ENCODE data around the gene PCDHGB6.
"Not testable (repeated sequence)": the region's sequence is repeated elsewhere in the genome, so short reads cannot be mapped to it uniquely, and the experiment has no call there.

Gene PCDHGB6

DNA sequence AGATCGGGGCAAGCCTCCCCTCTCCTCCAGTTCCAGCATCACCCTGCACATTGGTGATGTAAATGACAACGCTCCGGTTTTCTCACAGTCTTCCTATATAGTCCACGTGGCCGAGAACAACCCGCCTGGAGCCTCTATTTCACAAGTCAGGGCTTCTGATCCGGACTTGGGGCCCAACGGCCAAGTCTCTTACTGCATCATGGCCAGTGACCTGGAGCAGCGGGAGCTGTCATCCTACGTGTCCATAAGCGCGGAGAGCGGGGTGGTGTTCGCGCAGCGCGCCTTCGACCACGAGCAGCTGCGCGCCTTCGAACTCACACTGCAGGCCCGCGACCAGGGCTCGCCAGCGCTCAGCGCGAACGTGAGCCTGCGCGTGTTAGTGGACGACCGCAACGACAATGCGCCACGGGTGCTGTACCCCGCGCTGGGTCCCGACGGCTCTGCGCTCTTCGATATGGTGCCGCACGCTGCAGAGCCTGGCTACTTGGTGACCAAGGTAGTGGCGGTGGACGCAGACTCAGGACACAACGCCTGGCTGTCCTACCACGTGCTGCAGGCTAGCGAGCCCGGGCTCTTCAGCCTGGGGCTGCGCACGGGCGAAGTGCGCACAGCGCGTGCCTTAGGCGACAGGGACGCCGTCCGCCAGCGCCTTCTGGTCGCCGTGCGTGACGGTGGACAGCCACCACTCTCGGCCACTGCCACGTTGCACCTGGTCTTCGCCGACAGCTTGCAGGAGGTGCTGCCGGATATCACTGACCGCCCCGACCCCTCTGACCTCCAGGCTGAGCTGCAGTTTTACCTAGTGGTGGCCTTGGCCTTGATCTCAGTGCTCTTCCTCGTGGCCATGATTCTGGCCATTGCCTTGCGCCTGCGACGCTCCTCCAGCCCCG lies 18.4 kb upstream of the PCDHGB6 start:
- DNase-seq: no peak

DNA sequence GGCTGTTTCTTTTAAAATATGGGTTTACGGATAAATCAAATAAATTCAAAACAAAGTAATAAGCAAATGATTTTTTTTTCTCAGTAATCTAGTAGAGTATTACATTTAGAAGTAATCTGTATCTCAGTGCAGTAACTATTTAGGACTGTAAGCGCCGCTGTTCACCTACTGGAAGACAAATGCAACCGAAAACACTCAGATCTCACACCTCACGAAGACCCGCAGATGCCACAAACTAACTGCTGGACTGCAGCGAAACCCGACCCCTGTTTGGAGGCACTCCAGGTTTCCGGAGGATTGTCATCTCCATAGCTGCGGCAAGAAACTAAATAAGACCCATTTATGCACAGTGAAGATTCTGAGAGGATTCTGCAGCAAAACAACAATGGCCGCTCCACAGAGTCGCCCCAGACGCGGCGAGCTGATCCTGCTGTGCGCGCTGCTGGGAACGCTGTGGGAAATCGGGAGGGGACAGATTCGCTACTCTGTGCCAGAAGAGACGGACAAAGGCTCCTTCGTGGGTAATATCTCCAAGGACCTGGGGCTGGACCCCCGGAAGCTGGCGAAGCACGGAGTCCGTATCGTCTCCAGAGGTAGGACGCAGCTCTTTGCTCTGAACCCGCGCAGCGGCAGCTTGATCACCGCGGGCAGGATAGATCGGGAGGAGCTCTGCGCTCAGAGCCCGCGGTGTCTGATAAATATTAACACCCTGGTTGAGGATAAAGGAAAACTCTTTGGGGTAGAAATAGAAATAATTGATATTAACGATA lies 15.2 kb upstream of the PCDHGB6 start, which contains the start of gene PCDHGA8:
Gene PCDHGA8, plus strand, starts transcription at position 205 of the 770 bp plus-strand sequence. Its CDS starts 181 bp downstream, at position 386.
- no peak for DNase-seq

DNA sequence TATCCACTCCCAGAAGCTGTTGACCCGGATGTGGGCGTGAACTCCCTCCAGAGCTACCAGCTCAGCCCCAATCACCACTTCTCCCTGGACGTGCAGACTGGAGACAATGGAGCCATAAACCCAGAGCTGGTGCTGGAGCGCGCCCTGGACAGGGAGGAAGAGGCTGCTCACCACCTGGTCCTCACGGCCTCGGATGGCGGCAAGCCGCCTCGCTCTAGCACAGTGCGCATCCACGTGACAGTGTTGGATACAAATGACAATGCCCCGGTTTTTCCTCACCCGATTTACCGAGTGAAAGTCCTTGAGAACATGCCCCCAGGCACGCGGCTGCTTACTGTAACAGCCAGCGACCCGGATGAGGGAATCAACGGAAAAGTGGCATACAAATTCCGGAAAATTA lies 14.6 kb upstream of the PCDHGB6 start:
- no peak for DNase-seq

DNA sequence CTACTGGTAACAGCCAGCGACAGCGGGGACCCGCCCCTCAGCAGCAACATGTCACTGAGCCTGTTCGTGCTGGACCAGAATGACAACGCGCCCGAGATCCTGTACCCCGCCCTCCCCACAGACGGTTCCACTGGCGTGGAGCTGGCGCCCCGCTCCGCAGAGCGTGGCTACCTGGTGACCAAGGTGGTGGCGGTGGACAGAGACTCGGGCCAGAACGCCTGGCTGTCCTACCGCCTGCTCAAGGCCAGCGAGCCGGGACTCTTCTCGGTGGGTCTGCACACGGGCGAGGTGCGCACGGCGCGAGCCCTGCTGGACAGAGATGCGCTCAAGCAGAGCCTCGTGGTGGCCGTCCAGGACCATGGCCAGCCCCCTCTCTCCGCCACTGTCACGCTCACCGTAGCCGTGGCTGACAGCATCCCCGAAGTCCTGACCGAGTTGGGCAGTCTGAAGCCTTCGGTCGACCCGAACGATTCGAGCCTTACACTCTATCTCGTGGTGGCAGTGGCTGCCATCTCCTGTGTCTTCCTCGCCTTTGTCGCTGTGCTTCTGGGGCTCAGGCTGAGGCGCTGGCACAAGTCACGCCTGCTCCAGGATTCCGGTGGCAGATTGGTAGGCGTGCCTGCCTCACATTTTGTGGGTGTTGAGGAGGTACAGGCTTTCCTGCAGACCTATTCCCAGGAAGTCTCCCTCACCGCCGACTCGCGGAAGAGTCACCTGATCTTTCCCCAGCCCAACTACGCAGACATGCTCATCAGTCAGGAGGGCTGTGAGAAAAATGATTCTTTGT lies 13.2 kb upstream of the PCDHGB6 start:
- DNase-seq: not testable (repeated sequence)

DNA sequence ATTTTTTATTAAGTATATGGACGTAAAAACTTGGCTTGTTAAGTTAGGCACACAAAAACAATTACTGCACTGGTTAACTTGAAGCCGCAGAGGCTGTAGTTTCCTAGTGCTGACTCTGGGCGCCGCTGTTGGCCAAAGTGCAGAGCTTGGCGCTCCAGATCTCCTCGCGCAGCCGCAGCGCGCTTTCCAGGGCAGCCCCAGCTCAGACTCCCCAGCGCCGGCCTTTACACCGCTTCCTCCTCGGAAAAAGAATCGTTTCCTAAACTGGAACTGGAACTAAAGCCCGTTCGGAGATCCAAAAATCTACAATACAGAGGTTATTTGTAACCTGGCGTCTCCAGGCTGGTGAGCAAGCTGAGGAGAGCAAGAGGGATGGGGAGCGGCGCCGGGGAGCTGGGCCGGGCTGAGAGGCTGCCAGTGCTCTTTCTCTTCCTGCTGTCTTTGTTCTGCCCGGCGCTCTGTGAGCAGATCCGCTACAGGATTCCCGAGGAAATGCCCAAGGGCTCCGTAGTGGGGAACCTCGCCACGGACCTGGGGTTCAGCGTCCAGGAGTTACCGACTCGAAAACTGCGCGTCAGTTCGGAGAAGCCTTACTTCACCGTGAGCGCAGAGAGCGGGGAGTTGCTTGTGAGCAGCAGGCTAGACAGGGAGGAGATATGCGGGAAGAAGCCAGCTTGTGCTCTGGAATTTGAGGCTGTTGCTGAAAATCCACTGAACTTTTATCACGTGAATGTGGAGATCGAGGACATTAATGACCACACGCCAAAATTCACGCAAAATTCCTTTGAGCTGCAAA lies 9.9 kb upstream of the PCDHGB6 start, which contains the start of gene PCDHGB5:
Gene PCDHGB5, plus strand, starts transcription at position 192 of the 796 bp plus-strand sequence. Its CDS starts 181 bp downstream, at position 373.
- not testable (repeated sequence) for DNase-seq

DNA sequence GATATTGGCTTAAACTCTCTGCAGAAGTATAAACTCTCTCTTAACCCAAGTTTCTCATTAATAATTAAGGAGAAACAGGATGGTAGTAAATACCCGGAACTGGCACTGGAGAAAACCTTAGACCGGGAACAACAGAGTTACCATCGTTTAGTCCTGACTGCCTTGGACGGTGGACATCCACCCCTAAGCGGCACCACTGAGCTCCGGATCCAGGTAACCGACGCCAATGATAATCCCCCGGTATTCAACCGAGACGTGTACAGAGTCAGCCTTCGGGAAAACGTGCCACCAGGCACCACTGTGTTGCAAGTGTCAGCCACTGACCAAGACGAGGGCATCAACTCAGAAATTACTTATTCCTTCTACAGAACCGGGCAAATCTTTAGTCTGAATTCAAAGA lies 9.2 kb upstream of the PCDHGB6 start:
- DNase-seq: no peak

DNA sequence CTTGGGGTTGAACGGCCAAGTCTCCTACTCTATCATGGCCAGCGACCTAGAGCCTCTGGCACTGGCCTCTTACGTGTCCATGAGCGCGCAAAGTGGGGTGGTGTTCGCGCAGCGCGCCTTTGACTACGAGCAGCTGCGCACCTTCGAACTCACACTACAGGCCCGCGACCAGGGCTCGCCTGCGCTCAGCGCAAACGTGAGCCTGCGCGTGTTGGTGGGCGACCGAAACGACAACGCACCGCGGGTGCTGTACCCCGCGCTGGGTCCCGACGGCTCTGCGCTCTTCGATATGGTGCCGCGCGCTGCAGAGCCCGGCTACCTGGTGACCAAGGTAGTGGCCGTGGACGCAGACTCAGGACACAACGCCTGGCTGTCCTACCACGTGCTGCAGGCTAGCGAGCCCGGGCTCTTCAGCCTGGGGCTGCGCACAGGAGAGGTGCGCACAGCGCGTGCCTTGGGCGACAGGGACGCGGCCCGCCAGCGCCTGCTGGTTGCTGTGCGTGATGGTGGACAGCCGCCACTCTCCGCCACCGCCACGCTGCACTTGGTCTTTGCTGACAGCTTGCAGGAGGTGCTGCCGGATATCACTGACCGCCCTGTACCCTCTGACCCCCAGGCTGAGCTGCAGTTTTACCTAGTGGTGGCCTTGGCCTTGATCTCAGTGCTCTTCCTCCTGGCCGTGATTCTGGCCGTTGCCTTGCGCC lies 8.1 kb upstream of the PCDHGB6 start:
- no peak for DNase-seq

DNA sequence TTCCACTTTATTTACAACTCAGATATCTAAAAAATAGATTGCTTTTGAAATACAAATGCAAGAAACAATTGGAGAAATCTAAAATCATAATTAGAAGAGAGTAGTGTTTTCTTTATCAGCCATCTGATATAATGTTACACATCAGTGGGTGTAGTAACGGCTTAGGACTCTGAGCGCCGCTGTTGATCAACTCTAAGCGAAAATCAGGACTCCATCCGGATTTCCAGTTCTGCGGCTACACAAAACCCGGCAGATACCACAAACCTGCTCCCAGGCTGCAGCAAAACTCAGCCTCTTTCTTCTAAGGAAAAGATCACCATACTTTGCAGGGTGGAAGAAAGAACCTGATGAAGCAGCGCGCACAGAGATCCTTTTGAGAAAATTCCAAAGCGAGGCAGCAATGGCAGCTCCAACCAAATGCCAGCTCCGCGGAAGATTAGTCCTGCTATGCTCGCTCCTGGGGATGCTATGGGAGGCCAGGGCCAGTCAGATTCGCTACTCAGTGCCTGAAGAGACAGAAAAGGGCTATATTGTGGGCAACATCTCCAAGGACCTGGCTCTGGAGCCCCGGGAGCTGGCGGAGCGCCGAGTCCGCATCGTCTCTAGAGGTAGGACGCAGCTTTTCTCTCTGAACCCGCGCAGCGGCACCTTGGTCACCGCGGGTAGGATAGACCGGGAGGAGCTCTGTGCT lies 5.1 kb upstream of the PCDHGB6 start, which contains the start of gene PCDHGA9:
Gene PCDHGA9, plus strand, starts transcription at position 226 of the 691 bp plus-strand sequence. Its CDS starts 175 bp downstream, at position 401.
- DNase-seq: no peak

DNA sequence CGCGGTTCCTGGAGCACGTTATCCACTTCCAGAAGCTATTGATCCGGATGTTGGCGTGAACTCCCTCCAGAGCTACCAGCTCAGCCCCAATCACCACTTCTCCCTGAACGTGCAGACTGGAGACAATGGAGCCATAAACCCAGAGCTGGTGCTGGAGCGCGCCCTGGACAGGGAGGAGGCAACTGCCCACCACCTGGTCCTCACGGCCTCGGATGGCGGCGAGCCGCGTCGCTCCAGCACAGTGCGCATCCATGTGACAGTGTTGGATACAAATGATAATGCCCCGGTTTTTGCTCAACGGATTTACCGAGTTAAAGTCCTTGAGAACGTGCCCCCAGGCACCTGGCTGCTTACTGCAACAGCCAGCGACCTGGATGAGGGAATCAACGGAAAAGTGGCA lies 4.4 kb upstream of the PCDHGB6 start:
- DNase-seq: no peak

DNA sequence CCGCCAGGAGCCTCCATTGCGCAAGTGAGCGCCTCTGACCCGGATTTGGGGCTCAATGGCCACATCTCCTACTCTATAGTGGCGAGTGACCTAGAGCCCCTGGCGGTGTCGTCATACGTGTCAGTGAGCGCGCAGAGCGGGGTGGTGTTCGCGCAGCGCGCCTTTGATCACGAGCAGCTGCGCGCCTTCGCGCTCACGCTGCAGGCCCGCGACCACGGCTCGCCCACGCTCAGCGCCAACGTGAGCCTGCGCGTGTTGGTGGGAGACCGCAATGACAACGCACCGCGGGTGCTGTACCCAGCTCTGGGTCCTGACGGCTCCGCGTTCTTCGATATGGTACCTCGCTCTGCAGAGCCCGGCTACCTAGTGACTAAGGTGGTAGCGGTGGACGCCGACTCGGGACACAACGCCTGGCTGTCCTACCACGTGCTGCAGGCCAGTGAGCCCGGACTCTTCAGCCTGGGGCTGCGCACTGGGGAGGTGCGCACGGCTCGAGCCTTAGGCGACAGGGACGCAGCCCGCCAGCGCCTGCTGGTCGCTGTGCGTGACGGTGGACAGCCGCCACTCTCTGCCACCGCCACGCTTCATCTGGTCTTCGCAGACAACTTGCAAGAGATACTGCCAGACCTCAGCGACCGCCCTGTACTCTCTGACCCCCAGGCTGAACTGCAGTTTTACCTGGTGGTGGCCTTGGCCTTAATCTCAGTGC lies 1.9 kb downstream of the PCDHGB6 start:
- no peak for DNase-seq

DNA sequence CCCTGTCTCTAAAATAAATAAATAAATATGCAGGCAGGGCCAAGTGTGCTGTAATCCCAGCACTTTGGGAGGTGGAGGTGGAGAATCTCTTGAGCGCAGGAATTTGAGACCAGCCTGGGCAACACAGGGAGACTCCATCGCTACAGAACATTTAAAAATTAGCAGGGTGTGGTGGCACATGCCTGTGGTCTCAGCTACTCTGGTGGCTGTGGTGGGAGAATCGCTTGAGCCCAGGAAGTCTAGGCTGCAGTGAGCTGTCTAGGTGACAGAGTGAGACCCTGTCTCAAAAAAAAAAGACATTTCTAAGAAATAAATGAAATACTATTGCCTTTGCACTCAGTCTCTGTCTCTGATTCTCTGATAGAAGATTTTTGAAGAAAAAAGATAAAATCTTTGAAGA lies 3.8 kb downstream of the PCDHGB6 start:
- DNase-seq: no peak

DNA sequence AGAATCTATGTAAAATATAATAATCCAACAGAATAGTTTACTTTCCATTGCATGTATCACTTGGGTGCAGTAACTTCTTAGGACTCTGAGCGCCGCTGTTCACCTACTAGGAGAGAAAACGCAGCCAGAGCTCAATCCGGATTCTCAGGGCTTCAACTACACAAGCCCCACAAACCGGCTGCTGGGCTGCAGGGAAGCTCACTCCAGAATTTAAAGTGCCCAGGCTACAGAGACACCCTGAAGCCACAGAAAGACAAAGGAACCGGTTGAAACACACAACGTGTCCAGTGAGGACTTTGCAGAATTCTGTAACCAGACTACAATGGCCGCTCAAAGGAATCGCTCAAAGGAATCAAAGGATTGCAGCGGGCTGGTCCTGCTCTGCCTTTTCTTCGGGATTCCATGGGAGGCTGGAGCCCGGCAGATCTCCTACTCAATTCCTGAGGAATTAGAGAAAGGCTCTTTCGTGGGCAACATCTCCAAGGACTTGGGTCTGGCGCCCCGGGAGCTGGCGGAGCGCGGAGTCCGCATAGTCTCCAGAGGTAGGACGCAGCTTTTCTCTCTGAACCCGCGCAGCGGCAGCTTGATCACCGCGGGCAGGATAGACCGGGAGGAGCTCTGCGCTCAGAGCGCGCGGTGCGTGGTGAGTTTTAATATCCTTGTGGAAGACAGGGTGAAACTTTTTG lies 5.2 kb downstream of the PCDHGB6 start, which contains the start of gene PCDHGA10:
Gene PCDHGA10, plus strand, starts transcription at position 134 of the 686 bp plus-strand sequence. Its CDS starts 189 bp downstream, at position 323.
- no peak for DNase-seq

DNA sequence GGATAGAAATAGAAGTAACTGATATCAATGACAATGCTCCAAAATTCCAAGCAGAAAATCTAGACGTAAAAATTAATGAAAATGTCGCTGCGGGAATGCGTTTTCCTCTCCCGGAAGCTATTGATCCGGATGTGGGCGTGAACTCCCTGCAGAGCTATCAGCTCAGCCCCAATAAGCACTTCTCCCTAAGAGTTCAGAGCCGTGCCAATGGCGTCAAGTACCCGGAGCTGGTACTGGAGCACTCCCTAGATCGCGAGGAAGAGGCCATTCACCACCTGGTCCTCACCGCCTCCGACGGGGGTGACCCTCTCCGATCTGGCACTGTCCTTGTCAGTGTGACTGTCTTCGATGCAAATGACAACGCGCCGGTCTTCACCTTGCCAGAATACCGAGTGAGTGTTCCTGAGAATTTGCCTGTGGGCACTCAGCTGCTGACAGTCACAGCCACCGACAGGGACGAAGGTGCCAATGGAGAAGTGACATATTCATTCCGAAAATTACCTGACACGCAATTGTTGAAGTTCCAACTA lies 5.8 kb downstream of the PCDHGB6 start:
- DNase-seq: no peak

DNA sequence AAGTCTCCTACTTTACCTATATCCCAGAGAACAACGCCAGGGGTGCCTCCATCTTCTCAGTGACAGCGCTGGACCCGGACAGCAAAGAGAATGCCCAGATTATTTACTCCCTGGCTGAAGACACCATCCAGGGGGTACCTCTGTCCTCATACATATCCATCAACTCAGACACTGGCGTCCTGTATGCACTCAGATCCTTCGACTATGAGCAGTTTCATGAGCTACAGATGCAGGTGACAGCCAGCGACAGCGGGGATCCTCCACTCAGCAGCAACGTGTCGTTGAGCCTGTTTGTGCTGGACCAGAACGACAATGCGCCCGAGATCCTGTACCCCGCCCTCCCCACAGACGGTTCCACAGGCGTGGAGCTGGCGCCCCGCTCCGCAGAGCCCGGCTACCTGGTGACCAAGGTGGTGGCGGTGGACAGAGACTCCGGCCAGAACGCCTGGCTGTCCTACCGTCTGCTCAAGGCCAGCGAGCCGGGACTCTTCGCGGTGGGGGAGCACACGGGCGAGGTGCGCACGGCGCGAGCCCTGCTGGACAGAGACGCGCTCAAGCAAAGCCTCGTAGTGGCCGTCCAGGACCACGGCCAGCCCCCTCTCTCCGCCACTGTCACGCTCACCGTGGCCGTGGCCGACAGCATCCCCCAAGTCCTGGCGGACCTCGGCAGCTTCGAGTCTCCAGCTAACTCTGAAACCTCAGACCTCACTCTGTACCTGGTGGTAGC lies 6.9 kb downstream of the PCDHGB6 start:
- DNase-seq: not testable (repeated sequence)

DNA sequence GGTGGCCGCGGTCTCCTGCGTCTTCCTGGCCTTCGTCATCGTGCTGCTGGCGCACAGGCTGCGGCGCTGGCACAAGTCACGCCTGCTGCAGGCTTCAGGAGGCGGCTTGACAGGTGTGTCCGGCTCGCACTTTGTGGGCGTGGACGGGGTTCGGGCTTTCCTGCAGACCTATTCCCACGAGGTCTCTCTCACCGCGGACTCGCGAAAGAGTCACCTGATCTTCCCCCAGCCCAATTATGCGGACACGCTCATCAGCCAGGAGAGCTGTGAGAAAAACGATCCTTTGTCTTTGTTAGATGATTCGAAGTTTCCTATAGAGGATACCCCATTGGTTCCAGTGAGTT lies 7.4 kb downstream of the PCDHGB6 start:
- DNase-seq: not testable (repeated sequence)

DNA sequence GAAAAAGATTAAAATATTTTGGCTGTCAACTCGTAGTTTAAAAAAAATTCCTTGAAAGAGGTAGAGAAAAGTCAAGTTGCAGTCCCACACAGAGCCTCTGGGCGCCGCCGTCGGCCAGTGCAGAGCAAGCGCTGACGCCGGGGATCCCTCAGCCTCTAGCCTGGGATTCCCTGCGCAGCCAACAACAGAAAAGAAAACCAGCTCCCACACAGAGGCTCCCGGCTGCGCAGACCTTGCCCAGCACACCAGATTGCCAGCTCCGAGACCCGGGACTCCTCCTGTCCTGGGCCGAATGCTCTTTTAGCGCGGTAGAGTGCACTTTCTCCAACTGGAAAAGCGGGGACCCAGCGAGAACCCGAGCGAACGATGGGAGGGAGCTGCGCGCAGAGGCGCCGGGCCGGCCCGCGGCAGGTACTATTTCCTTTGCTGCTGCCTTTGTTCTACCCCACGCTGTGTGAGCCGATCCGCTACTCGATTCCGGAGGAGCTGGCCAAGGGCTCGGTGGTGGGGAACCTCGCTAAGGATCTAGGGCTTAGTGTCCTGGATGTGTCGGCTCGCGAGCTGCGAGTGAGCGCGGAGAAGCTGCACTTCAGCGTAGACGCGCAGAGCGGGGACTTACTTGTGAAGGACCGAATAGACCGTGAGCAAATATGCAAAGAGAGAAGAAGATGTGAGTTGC lies 9.8 kb downstream of the PCDHGB6 start, which contains the start of gene PCDHGB7:
Gene PCDHGB7, plus strand, starts transcription at position 184 of the 679 bp plus-strand sequence. Its CDS starts 183 bp downstream, at position 367.
- DNase-seq: not testable (repeated sequence)
